GM12891 (cell line): ENCODE measurements around the gene CRKL.

Experiments used
- DNase-seq: peaks from one replicate; pipeline ENCODE4 v3.0.0; 2011; ENCODE audit warnings: low spot score; ENCODE audit not compliant: insufficient read length
- FAIRE-seq: peaks from 2 replicates; lab custom pipeline; 2011; peaks lifted over from hg19 to GRCh38; lab: Jason Lieb, UNC
- PAX5 ChIP-seq: IDR thresholded peaks from 2 replicates; pipeline ENCODE4 v1.6.1; 2011; ENCODE audit warnings: low read length, moderate library complexity, mild to moderate bottlenecking; ENCODE audit not compliant: insufficient read depth, severe bottlenecking
- POLR2A ChIP-seq: IDR thresholded peaks from 2 replicates; pipeline ENCODE4 v1.6.1; 2011; ENCODE audit warnings: low read depth, low read length, control low read depth
- POLR2AphosphoS5 ChIP-seq: IDR thresholded peaks from 2 replicates; pipeline ENCODE4 v1.6.1; 2011; ENCODE audit warnings: low read depth, low read length, control low read depth
- POU2F2 ChIP-seq: IDR thresholded peaks from 2 replicates; pipeline ENCODE4 v1.6.1; 2011; ENCODE audit warnings: low read depth, mild to moderate bottlenecking, control low read depth, low read length, moderate library complexity
- SPI1 ChIP-seq: IDR thresholded peaks from 2 replicates; pipeline ENCODE4 v1.6.1; 2011; ENCODE audit warnings: low read depth, low read length, control low read depth
- TAF1 ChIP-seq: IDR thresholded peaks from 2 replicates; pipeline ENCODE4 v1.6.1; 2011; ENCODE audit warnings: low read depth, low read length, control low read depth

The CRKL gene

DNA sequence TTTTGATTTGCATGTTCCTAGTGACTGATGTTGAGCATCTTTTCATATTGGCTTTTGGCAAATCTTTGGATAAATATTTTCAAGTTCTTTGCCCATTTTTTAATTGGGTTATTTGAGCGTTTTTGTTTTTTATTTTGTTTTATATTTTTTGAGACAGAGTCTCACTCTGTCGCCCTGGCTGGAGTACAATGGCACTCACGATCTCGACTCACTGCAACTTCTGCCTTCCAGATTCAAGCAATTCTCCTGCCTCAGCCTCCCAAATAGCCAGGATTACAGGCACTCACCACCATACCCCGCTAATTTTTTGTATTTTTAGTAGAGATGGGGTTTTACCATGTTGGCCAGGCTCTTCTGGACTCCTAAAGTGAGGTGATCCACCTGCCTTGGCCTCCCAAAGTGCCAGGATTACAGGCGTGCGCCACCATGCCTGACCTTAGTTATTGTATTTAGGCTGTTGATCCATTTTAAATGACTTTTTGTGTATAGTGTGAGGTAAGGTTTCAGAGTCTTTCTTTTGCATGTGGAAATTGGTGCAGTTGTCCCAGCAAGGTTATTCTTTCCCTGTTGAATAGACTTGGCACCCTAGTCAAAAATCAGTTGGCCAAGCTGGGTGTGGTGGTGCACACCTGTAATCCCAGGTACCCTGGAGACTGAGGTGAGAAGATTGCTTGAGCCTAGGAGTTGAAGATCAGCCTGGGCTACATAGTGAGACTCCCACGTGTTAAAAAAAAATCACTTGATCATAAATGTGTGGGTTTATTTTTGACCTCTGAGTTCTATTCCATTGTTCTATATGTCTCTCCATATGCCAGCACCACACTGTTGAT is 26.1 kb downstream of the CRKL start:
- DNase-seq (no peak), FAIRE-seq (no peak)
- TF ChIP-seq POLR2A (no peak), SPI1 (no peak), TAF1 (no peak), PAX5 (no peak), POU2F2 (no peak), POLR2AphosphoS5 (no peak)

DNA sequence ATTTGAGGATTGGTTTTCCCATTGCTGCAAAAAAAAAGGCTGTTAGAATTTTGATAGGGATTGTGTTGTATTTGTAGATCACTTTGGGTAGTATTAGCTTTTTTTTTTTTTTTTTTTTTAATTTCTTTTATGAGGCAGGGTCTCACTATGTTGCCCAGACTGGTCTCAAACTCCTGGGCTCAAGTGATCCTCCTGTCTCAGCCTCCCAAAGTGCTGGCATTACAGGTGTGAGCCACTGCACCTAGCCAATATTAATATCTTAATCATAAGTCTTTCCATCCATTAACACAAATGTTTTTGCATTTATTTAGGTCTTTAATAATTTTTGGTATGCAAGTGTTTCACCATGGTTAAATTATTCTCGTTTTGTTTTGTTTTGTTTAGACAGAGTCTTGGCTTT is 26.8 kb downstream of the CRKL start:
- DNase-seq: no peak
- no peak for FAIRE-seq
- TF ChIP-seq SPI1: no peak
- TF ChIP-seq TAF1: no peak
- TF ChIP-seq POU2F2: no peak
- no peak for TF ChIP-seq PAX5
- TF ChIP-seq POLR2AphosphoS5: no peak
- TF ChIP-seq POLR2A: no peak

DNA sequence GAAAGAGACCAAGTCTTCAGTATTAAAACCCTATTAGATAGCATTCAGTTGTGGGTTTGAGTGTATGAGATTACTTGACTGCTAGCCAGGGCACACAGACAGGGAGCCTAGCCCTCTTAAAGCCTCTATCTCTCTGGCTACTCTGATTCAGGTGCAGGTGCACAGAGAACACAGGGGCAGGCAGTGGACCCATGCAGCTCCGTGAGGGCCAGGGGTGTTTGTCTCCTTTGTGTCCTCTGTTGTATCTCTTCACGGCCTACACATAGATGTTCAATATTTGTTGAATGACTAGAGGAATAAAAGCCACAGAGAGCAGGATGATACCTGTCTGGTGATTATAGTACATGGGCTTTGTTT is 28.3 kb downstream of the CRKL start:
- TF ChIP-seq SPI1 (no peak), POU2F2 (no peak), POLR2A (no peak), PAX5 (no peak), TAF1 (no peak), POLR2AphosphoS5 (no peak)
- FAIRE-seq: no peak
- DNase-seq: no peak

DNA sequence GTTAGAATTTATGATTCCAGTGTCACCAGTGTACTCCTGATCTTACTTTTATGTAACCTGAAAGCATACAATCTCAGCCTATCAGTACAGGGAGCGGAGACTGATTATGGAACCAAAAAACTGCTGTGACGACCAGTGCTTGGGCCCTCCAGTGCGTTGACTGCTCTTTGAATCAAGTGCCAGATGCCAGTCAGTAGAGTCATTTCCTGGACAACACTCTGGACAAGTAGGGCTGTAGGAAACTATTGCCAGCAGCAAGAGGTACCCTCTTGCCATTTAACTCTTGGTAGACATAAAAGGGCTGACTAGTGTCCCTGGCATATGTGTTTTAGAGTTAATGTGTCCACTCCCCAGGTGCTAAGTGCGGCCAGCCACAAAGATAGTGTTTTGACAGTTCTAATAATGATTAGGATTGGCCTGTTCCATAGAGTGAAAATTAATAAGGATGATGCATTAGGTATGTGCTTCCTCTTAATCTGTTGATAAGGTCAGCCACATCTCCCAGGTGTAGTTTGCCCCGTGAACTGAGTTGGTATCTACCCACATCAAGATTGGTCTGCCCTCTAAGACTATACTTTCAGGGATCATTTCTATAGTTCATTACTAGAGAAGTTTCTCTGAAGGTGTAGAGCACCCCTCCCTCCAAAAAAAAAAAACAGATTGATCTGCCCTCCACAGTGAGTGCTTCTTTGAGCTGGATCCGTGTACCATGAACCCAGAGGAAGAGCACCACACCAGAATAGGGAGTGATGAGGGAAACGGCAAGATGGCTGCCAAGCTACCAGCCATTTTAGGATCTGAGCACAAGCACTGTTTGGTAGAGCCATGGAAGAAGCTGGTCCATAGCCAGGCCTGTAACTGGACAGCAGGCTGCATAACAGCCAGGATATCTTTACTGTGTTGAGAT is 29.1 kb downstream of the CRKL start:
- FAIRE-seq: no peak
- no peak for DNase-seq
- TF ChIP-seq TAF1 (no peak), POU2F2 (no peak), PAX5 (no peak), SPI1 (no peak), POLR2AphosphoS5 (no peak), POLR2A (no peak)

DNA sequence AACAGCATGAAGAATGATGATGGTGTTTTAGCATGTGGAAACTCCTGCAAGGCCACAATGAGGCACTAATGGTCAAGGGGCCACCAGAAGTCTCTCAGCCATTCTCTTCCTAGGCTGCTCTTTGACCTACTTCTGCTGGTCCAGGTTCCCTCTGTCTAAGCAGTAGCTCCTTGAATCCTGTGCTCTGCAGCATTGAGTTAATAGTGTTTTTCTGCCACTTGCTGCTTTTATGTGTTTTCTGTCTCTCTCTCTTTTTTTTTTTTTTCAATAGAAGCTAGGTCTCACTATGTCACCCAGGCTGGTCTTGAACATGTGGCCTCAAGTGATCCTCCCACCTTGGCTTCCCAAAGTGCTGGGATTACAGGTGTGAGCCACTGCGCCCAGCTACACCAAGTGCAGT is 29.8 kb downstream of the CRKL start:
- no peak for TF ChIP-seq POLR2A
- TF ChIP-seq POLR2AphosphoS5: no peak
- no peak for TF ChIP-seq SPI1
- TF ChIP-seq POU2F2: no peak
- no peak for TF ChIP-seq TAF1
- TF ChIP-seq PAX5: no peak

DNA sequence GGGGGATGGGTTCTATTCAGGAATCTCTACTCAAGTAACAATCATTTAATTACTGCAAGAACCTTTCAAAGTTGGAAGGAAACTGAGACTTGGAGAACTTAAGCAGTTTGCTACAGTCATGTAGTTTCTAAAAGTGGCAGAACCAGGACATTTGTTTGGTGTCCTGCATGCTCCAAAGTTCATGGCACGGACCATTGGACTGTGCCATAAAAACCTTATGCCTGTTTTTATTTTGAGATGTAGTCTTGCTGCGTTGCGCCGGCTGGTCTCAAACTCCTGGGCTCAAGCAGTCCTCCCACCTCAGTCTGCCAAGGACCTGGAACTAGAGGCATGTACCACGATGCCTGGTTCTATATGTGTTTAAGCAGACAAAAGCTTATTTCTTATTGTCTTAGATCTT is 31.2 kb downstream of the CRKL start:
- DNase-seq (no peak), FAIRE-seq (no peak)
- TF ChIP-seq POU2F2: no peak
- TF ChIP-seq POLR2A: no peak
- TF ChIP-seq SPI1: no peak
- TF ChIP-seq PAX5: no peak
- no peak for TF ChIP-seq TAF1

More for the DNA sequence above, 29.8 kb downstream of the CRKL start:
- FAIRE-seq (no peak), DNase-seq (no peak)

DNA sequence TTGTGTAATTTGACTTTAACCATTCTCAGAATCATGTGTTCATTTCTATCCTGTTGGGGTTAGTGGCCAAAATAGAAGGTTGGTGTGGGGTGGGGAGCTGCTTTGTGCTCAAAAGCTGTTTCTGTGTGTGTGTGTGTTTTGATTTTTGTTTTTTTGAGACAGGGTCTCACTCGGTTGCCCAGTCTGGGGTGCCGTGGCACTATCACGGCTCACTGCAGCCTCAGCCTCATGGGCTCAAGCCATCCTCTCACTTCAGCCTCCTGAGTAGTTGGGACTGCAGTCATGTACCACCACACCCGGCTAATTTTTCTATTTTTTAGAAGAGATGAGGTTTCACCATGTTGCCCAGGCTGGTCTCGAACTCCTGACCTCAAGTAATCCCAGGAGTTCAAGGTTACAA is 31.8 kb downstream of the CRKL start:
- TF ChIP-seq POU2F2: no peak
- no peak for TF ChIP-seq POLR2AphosphoS5
- no peak for TF ChIP-seq POLR2A
- TF ChIP-seq SPI1: no peak
- TF ChIP-seq PAX5: no peak
- TF ChIP-seq TAF1: no peak
- FAIRE-seq: no peak

DNA sequence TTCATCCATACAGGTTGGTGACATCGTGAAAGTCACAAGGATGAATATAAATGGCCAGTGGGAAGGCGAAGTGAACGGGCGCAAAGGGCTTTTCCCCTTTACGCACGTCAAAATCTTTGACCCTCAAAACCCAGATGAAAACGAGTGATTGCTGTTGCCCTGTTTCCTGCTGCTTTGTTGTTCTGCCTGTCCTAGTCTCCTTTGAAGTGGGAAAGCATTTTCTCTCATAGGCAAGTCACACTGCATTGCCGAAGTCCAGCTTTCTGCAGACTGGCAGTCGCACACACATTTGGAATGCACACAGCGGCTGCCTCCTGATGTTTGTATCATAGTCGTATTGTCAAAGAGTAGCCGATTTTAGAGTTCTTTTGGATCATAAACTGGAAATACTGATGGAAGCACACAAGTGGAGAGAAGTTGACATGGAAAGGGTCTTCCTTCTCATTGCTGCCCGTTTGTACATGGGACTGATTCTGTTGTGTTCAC is 32.5 kb downstream of the CRKL start:
- FAIRE-seq: no peak
- DNase-seq: no peak
- TF ChIP-seq SPI1: no peak
- no peak for TF ChIP-seq POLR2AphosphoS5
- no peak for TF ChIP-seq POLR2A
- no peak for TF ChIP-seq TAF1
- TF ChIP-seq PAX5: no peak
- TF ChIP-seq POU2F2: no peak

More for the DNA sequence above, 31.8 kb downstream of the CRKL start:
- no peak for DNase-seq
